GM12878 (cell line): ENCODE results near the gene GPATCH3.

Source experiments
- E2F4 ChIP-seq: IDR thresholded peaks from 2 replicates; pipeline ENCODE4 v1.6.1; 2012; ENCODE audit warnings: low read depth, low read length, improper control_type of control experiment
- EP300 ChIP-seq, 2 experiments: fragments of 150-350 bp in 1 of 2; IDR thresholded peaks; 2 replicates each; pipeline ENCODE4 v1.6.1; 2011 to 2012; ENCODE audit warnings: low read depth in 2 of 2, low read length in 2 of 2, borderline replicate concordance in 1 of 2, improper control_type of control experiment in 1 of 2, inconsistent platforms in 1 of 2; ENCODE audit not compliant: control insufficient read depth in 1 of 2
- FOS ChIP-seq: IDR thresholded peaks from 3 replicates; pipeline ENCODE4 v1.6.1; 2011; ENCODE audit warnings: borderline replicate concordance; ENCODE audit not compliant: insufficient read length; ENCODE audit errors: extremely low read depth
- MAX ChIP-seq: IDR thresholded peaks from 2 replicates; pipeline ENCODE4 v1.6.1; 2012; ENCODE audit warnings: low read depth, low read length, improper control_type of control experiment
- MXI1 ChIP-seq: fragments of 150-350 bp; IDR thresholded peaks from 2 replicates; pipeline ENCODE4 v1.6.1; 2011; ENCODE audit warnings: low read depth, mild to moderate bottlenecking, inconsistent platforms, low read length, improper control_type of control experiment
- PBX3 ChIP-seq: IDR thresholded peaks from 2 replicates; pipeline ENCODE4 v1.6.1; 2011; ENCODE audit warnings: mild to moderate bottlenecking, low read depth, low read length, moderate library complexity; ENCODE audit not compliant: insufficient replicate concordance
- POLR2A ChIP-seq: IDR thresholded peaks from 2 replicates; pipeline ENCODE4 v1.6.1; 2011; ENCODE audit warnings: low read depth, mild to moderate bottlenecking, low read length
- RFX5 ChIP-seq: IDR thresholded peaks from 2 replicates; pipeline ENCODE4 v1.6.1; 2011; ENCODE audit warnings: low read depth, low read length, improper control_type of control experiment
- SMC3 ChIP-seq: IDR thresholded peaks from 2 replicates; pipeline ENCODE4 v1.6.1; 2011; ENCODE audit warnings: low read length, improper control_type of control experiment, borderline replicate concordance
- SREBF1 ChIP-seq: IDR thresholded peaks from 2 replicates; pipeline ENCODE4 v1.6.1; 2012; ENCODE audit warnings: mild to moderate bottlenecking, low read length
- STAT1 ChIP-seq: fragments of 450-650 bp; conservative IDR thresholded peaks from 2 replicates; pipeline ENCODE4 v1.6.1; 2014; ENCODE audit warnings: antibody characterized with exemption, mild to moderate bottlenecking
- TF ChIP-seq, protein P1 (sequence below), 3 experiments: IDR thresholded peaks in 2 of 3; conservative IDR thresholded peaks in 1 of 3; 2 replicates each; pipeline ENCODE4 v1.5.1; 2011; ENCODE audit warnings: low read depth in 3 of 3, low read length in 3 of 3, mild to moderate bottlenecking in 3 of 3, control low read depth in 2 of 3, moderate library complexity in 2 of 3, inconsistent platforms in 1 of 3, mixed read lengths in 1 of 3; ENCODE audit not compliant: control insufficient read depth in 2 of 3, insufficient read depth in 1 of 3; ENCODE audit errors: extremely low read depth in 1 of 3

GRCh38 chr1:26942656-26943055 is 42.4 kb upstream of the GPATCH3 start:
- no peak for TF ChIP-seq PBX3
- no peak for TF ChIP-seq POLR2A
- TF ChIP-seq MXI1, result no peak
- TF ChIP-seq RFX5, result no peak
- TF ChIP-seq SREBF1, result no peak
- no peak for TF ChIP-seq SMC3
- TF ChIP-seq, protein P1, sequence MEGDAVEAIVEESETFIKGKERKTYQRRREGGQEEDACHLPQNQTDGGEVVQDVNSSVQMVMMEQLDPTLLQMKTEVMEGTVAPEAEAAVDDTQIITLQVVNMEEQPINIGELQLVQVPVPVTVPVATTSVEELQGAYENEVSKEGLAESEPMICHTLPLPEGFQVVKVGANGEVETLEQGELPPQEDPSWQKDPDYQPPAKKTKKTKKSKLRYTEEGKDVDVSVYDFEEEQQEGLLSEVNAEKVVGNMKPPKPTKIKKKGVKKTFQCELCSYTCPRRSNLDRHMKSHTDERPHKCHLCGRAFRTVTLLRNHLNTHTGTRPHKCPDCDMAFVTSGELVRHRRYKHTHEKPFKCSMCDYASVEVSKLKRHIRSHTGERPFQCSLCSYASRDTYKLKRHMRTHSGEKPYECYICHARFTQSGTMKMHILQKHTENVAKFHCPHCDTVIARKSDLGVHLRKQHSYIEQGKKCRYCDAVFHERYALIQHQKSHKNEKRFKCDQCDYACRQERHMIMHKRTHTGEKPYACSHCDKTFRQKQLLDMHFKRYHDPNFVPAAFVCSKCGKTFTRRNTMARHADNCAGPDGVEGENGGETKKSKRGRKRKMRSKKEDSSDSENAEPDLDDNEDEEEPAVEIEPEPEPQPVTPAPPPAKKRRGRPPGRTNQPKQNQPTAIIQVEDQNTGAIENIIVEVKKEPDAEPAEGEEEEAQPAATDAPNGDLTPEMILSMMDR (IDR thresholded peaks at IDR 0.05 in 2 of 3, conservative IDR thresholded peaks at IDR 0.05 in 1 of 3; ENCODE audit: control insufficient read depth in 2 of 3, extremely low read depth in 1 of 3, insufficient read depth in 1 of 3, low read depth in 3 of 3, low read length in 3 of 3), result no peak
- no peak for TF ChIP-seq FOS
- no peak for TF ChIP-seq EP300 (IDR thresholded peaks at IDR 0.05; ENCODE audit: borderline replicate concordance in 1 of 2, control insufficient read depth in 1 of 2, low read depth in 2 of 2, low read length in 2 of 2)
- TF ChIP-seq E2F4, result no peak
- TF ChIP-seq MAX, result no peak
- no peak for TF ChIP-seq STAT1
